Raji (cell line): ENCODE results near the gene RAPGEF2.

Source experiments
- POLR2A ChIP-seq: IDR thresholded peaks from 2 replicates; pipeline ENCODE4 v1.6.1; 2011; ENCODE audit warnings: low read depth, low read length, control low read depth; ENCODE audit not compliant: insufficient read depth

RAPGEF2 gene

GRCh38 chr4:159283696-159284095 is 180.8 kb downstream of the RAPGEF2 start:
- TF ChIP-seq POLR2A = no peak

- TF ChIP-seq POLR2A = no peak
Measured at GRCh38 chr4:159284113-159284512, 181.2 kb downstream of the RAPGEF2 start.

- TF ChIP-seq POLR2A = no peak
Measured at GRCh38 chr4:159284733-159285132, 181.9 kb downstream of the RAPGEF2 start.

GRCh38 chr4:159287767-159288166 is 184.9 kb downstream of the RAPGEF2 start:
- TF ChIP-seq POLR2A = no peak

- TF ChIP-seq POLR2A = no peak
Measured at GRCh38 chr4:159289682-159290081, 186.8 kb downstream of the RAPGEF2 start.

- TF ChIP-seq POLR2A = no peak
Measured at GRCh38 chr4:159290321-159291030, 187.6 kb downstream of the RAPGEF2 start.

GRCh38 chr4:159291176-159291575 is 188.3 kb downstream of the RAPGEF2 start:
- no peak for TF ChIP-seq POLR2A

GRCh38 chr4:159292137-159292896 is 189.4 kb downstream of the RAPGEF2 start:
- no peak for TF ChIP-seq POLR2A

GRCh38 chr4:159293811-159294515 is 191.1 kb downstream of the RAPGEF2 start:
- TF ChIP-seq POLR2A = no peak

- TF ChIP-seq POLR2A = no peak
Measured at GRCh38 chr4:159296061-159296460, 193.2 kb downstream of the RAPGEF2 start.

- no peak for TF ChIP-seq POLR2A
Measured at GRCh38 chr4:159297091-159297490, 194.2 kb downstream of the RAPGEF2 start.

- no peak for TF ChIP-seq POLR2A
Measured at GRCh38 chr4:159298502-159298901, 195.6 kb downstream of the RAPGEF2 start.

- TF ChIP-seq POLR2A = no peak
Measured at GRCh38 chr4:159303435-159303834, 200.6 kb downstream of the RAPGEF2 start.

- no peak for TF ChIP-seq POLR2A
Measured at GRCh38 chr4:159305129-159305528, 202.2 kb downstream of the RAPGEF2 start.

GRCh38 chr4:159307929-159308328 is 205.1 kb downstream of the RAPGEF2 start:
- TF ChIP-seq POLR2A = no peak

- no peak for TF ChIP-seq POLR2A
Measured at GRCh38 chr4:159308566-159309340, 205.9 kb downstream of the RAPGEF2 start.

GRCh38 chr4:159312236-159312635 is 209.4 kb downstream of the RAPGEF2 start:
- no peak for TF ChIP-seq POLR2A
